SK-N-DZ (cell line): ENCODE data around the gene PPP1R3E.

Experiments
- DNase-seq: peaks from one replicate; pipeline ENCODE4 v3.0.0-alpha.2; 2015; ENCODE audit warnings: low spot score
- small RNA-seq, 2 experiments: library from RNA; depleted of rRNA; stranded (forward); fragments of <200 nt; gene quantifications; one replicate each; pipeline ENCODE3, GENCODE V24; 2014

The PPP1R3E gene

DNA sequence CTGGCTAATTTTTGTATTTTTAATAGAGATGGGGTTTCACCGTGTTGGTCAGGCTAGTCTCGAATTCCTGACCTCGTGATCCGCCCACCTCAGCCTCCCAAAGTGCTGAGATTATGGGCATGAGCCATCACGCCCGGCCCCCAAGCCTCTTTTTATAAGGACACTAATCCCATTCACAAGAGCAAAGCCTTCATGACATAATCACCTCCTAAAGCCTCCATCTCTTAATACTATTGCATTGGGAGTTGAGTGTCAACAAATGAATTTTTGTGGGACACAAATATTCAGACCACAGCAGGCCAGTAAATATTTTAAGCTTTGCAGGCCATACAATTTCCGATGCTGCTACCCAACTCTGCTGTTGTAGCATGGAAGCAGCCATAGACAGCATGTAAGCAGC, 54.1 kb downstream of the PPP1R3E start:
- no peak for DNase-seq

Small RNAs within 50 kb of the gene (small RNA-seq; reads per million reads assigned to genes)
- 0 reads per million in 2 experiments for gene RNU6-1046P
